Measurements from ENCODE around the gene SNRPD3.

The SNRPD3 gene

GRCh38 chr22:24512043-24512442 lies 43.8 kb upstream of the SNRPD3 start:
- TF ChIP-seq TAF1 (IDR thresholded peaks at IDR 0.05; ENCODE audit: borderline replicate concordance, insufficient read depth, low read length) (no peak), POLR2AphosphoS5 (IDR thresholded peaks at IDR 0.05; ENCODE audit: low read depth, low read length) (no peak), REST (IDR thresholded peaks at IDR 0.05; ENCODE audit: insufficient read depth in 1 of 2, low read depth in 2 of 2, low read length in 2 of 2) (no peak), SIN3A (IDR thresholded peaks at IDR 0.05; ENCODE audit: borderline replicate concordance, insufficient read depth, low read length) (no peak), FOXP2 (optimal IDR thresholded peaks at IDR 0.05; ENCODE audit: borderline replicate concordance, extremely low read depth, extremely low read length, insufficient read depth) (no peak)

- TF ChIP-seq FOXP2 (optimal IDR thresholded peaks at IDR 0.05; ENCODE audit: borderline replicate concordance, extremely low read depth, extremely low read length, insufficient read depth) (no peak), POLR2AphosphoS5 (IDR thresholded peaks at IDR 0.05; ENCODE audit: low read depth, low read length) (no peak), TAF1 (IDR thresholded peaks at IDR 0.05; ENCODE audit: borderline replicate concordance, insufficient read depth, low read length) (no peak), SIN3A (IDR thresholded peaks at IDR 0.05; ENCODE audit: borderline replicate concordance, insufficient read depth, low read length) (no peak), REST (IDR thresholded peaks at IDR 0.05; ENCODE audit: insufficient read depth in 1 of 2, low read depth in 2 of 2, low read length in 2 of 2) (no peak)
Measured at GRCh38 chr22:24513378-24514240, 42.2 kb upstream of the SNRPD3 start.

GRCh38 chr22:24514241-24515026 lies 41.4 kb upstream of the SNRPD3 start:
- no peak for TF ChIP-seq REST (IDR thresholded peaks at IDR 0.05; ENCODE audit: insufficient read depth in 1 of 2, low read depth in 2 of 2, low read length in 2 of 2)
- TF ChIP-seq POLR2AphosphoS5 (IDR thresholded peaks at IDR 0.05; ENCODE audit: low read depth, low read length) = no peak
- no peak for TF ChIP-seq TAF1 (IDR thresholded peaks at IDR 0.05; ENCODE audit: borderline replicate concordance, insufficient read depth, low read length)

- TF ChIP-seq SIN3A (IDR thresholded peaks at IDR 0.05; ENCODE audit: borderline replicate concordance, insufficient read depth, low read length) = no peak
- TF ChIP-seq TAF1 (IDR thresholded peaks at IDR 0.05; ENCODE audit: borderline replicate concordance, insufficient read depth, low read length) = no peak
Measured at GRCh38 chr22:24515027-24515338, 40.8 kb upstream of the SNRPD3 start.

- TF ChIP-seq REST (IDR thresholded peaks at IDR 0.05; ENCODE audit: insufficient read depth in 1 of 2, low read depth in 2 of 2, low read length in 2 of 2) (no peak), FOXP2 (optimal IDR thresholded peaks at IDR 0.05; ENCODE audit: borderline replicate concordance, extremely low read depth, extremely low read length, insufficient read depth) (no peak), SIN3A (IDR thresholded peaks at IDR 0.05; ENCODE audit: borderline replicate concordance, insufficient read depth, low read length) (no peak), POLR2AphosphoS5 (IDR thresholded peaks at IDR 0.05; ENCODE audit: low read depth, low read length) (no peak)
Measured at GRCh38 chr22:24516301-24516737, 39.5 kb upstream of the SNRPD3 start.
